B cell (primary cell): ENCODE results near the gene DAG1. TPM values are rescaled to one million over a fixed set of nuclear protein-coding genes. Genes with fewer than 3 reads are reported as not detected.

Experiments
- ATAC-seq: fragments of 200-7000 bp; cut with Tn5 transposase; one replicate; pipeline ENCODE4 v1.10.0; 2021; ENCODE audit warnings: low read depth, mild to moderate bottlenecking, moderate number of reproducible peaks, moderate library complexity
- CTCF ChIA-PET: fragments of 350-600 bp; sonication (Branson Sonifier 250); formaldehyde crosslinking; loops from one replicate; lab custom pipeline; 2021; ENCODE audit warnings: antibody characterized with exemption, inconsistent platforms; lab: Charles Lee
- POLR2A ChIA-PET: fragments of 350-600 bp; sonication (Branson Sonifier 250); formaldehyde crosslinking; loops from one replicate; lab custom pipeline; 2021; ENCODE audit warnings: antibody characterized with exemption; lab: Charles Lee
- DNase-seq: peaks from one replicate; pipeline ENCODE4 v3.0.0; 2013
- H2AFZ ChIP-seq: 2 replicates; pipeline ENCODE4 v1.6.1; 2012; ENCODE audit warnings: mild to moderate bottlenecking, low read depth, low read length; ENCODE audit not compliant: insufficient read depth, poor library complexity, severe bottlenecking
- H3K27ac ChIP-seq, 2 donors: 1 replicate in 1 of 2; 2 replicates in 1 of 2; pipeline ENCODE4 v1.5.1; 2012 to 2013; ENCODE audit warnings: low read length in 2 of 2, mild to moderate bottlenecking in 2 of 2, moderate library complexity in 1 of 2
- H3K27me3 ChIP-seq, 4 experiments: fragments of 200-600 bp in 1 of 4; sonication (generic) in 1 of 4; replicated peaks in 1 of 4; 1 replicate in 2 of 4; 2 replicates in 2 of 4; pipeline versions ENCODE4 v1.6.1 to v1.7.0; 2013 to 2016; ENCODE audit warnings: low read length in 3 of 4, mild to moderate bottlenecking in 2 of 4, mixed read lengths in 1 of 4, moderate library complexity in 1 of 4; ENCODE audit not compliant: insufficient read depth in 4 of 4, control insufficient read depth in 3 of 4; ENCODE audit errors: control extremely low read depth in 1 of 4
- H3K36me3 ChIP-seq, 2 experiments: replicated peaks in 1 of 2; 1 replicate in 1 of 2; 2 replicates in 1 of 2; pipeline versions ENCODE4 v1.6.1 to v1.7.1; 2013; ENCODE audit warnings: low read length in 1 of 2; ENCODE audit not compliant: insufficient read depth in 2 of 2, control insufficient read depth in 1 of 2; ENCODE audit errors: control extremely low read depth in 1 of 2, extremely low read depth in 1 of 2
- H3K4me1 ChIP-seq, 2 donors: fragments of 200-600 bp in 1 of 2; sonication (generic) in 1 of 2; 1 replicate in 1 of 2; 2 replicates in 1 of 2; pipeline versions ENCODE4 v1.5.1 to v1.6.1; 2013 to 2017; ENCODE audit warnings: low read length in 2 of 2; ENCODE audit not compliant: control insufficient read depth in 2 of 2, insufficient read depth in 2 of 2
- H3K4me2 ChIP-seq: replicated peaks from 2 replicates; pipeline ENCODE3; 2012; ENCODE audit warnings: mild to moderate bottlenecking, low read depth, low read length; ENCODE audit not compliant: poor library complexity, severe bottlenecking
- H3K4me3 ChIP-seq, 5 experiments: fragments of 200-600 bp in 1 of 5; sonication (generic) in 1 of 5; 1 replicate in 3 of 5; 2 replicates in 2 of 5; pipeline versions ENCODE4 v1.5.1 to v1.7.0; 2011 to 2016; ENCODE audit warnings: low read length in 4 of 5, mild to moderate bottlenecking in 4 of 5, low read depth in 2 of 5, control low read depth in 1 of 5, moderate library complexity in 1 of 5; ENCODE audit not compliant: insufficient read depth in 1 of 5; ENCODE audit errors: control extremely low read depth in 1 of 5, extremely low read depth in 1 of 5
- H3K79me2 ChIP-seq: fragments of 200-600 bp; sonication (generic); one replicate; pipeline ENCODE4 v1.6.0; 2016; ENCODE audit warnings: low read length; ENCODE audit not compliant: control insufficient read depth, insufficient read depth
- H3K9ac ChIP-seq: fragments of 200-600 bp; sonication (generic); 2 replicates; pipeline ENCODE4 v1.6.1; 2017; ENCODE audit warnings: mild to moderate bottlenecking, low read length, moderate library complexity
- H3K9me3 ChIP-seq, 3 donors: one replicate each; pipeline versions ENCODE4 v1.6.1 to v1.7.1; 2013; ENCODE audit warnings: low read length in 2 of 3; ENCODE audit not compliant: control insufficient read depth in 2 of 3, insufficient read depth in 1 of 3; ENCODE audit errors: control extremely low read depth in 1 of 3
- H4K20me1 ChIP-seq: 2 replicates; pipeline ENCODE4 v1.6.0; 2012; ENCODE audit warnings: mild to moderate bottlenecking, low read length; ENCODE audit not compliant: insufficient read depth, control insufficient read depth, poor library complexity, severe bottlenecking
- H3K27ac Mint-ChIP-seq: one replicate; pipeline ENCODE4 v1.8.0; 2021; ENCODE audit warnings: mixed read lengths
- H3K27me3 Mint-ChIP-seq: one replicate; pipeline ENCODE4 v1.8.0; 2021; ENCODE audit warnings: mixed read lengths
- H3K4me1 Mint-ChIP-seq: one replicate; pipeline ENCODE4 v1.8.0; 2021; ENCODE audit warnings: mixed read lengths
- H3K4me3 Mint-ChIP-seq: one replicate; pipeline ENCODE4 v1.8.0; 2021; ENCODE audit warnings: mixed read lengths
- H3K9me3 Mint-ChIP-seq: one replicate; pipeline ENCODE4 v1.8.0; 2022; ENCODE audit warnings: mixed read lengths; ENCODE audit not compliant: insufficient read depth
- CTCF ChIP-seq: fragments of 200-600 bp; IDR thresholded peaks from one replicate; pipeline ENCODE4 v1.8.0; 2022; ENCODE audit warnings: antibody characterized with exemption, mild to moderate bottlenecking
- EZH2 ChIP-seq: IDR thresholded peaks from 2 replicates; pipeline ENCODE4 v1.6.1; 2012; ENCODE audit warnings: borderline replicate concordance, low read depth, mild to moderate bottlenecking, moderate library complexity, low read length; ENCODE audit not compliant: insufficient read depth, poor library complexity, severe bottlenecking
- WGBS: methylation state at CpG from one replicate; pipeline ENCODE4 v1.1.5; 2013; ENCODE audit warnings: missing lambda C conversion rate; ENCODE audit not compliant: insufficient coverage; 5-methylcytosine and 5-hydroxymethylcytosine counted together
- intact Hi-C: fragments of 100-400 bp; cut with micrococcal nuclease; formaldehyde crosslinking; loops from one replicate; pipeline ENCODE4 v1.10.0; 2022
- polyA plus RNA-seq: library from polyadenylated mRNA; depleted of rRNA; stranded (reverse); fragments of >200 nt; gene quantifications from 2 replicates; pipeline ENCODE4 v1.2.3, GENCODE V29; 2012
- total RNA-seq, 2 donors: library from RNA; stranded (reverse); fragments of 120-200 nt in 1 of 2; gene quantifications; 1 replicate in 1 of 2; 2 replicates in 1 of 2; pipeline versions ENCODE4 v1.2.3 to v1.2.4, GENCODE V29; 2013 to 2022

The DAG1 gene
- total and polyA plus RNA-seq, 2 donors (not counting 1 experiment from before 2014, with no cell fraction given) = 9.6 to 27.2 TPM

GRCh38 chr3:49535971-49536874, 66.2 kb downstream of the DAG1 start:
- H3K4me1 Mint-ChIP-seq = peaks cover 7% of the 10 kb centered on the region
- Histone ChIP-seq H3K9me3 (no peaks in the 10 kb centered on the region), H2AFZ (no peak overlapping the region), H3K4me3 (no peak overlapping the region), H3K4me2 (no peak overlapping the region), H3K27ac (no peak overlapping the region), H3K4me1 (peaks cover 0 to 6% of the 10 kb centered on the region in 2 donors), H3K79me2 (no peaks in the 10 kb centered on the region), H4K20me1 (no peaks in the 10 kb centered on the region), H3K9ac (no peak overlapping the region), H3K27me3 (no peaks in the 10 kb centered on the region), H3K36me3 (peaks cover 0 to 20% of the 10 kb centered on the region in 2 experiments)
- 96% methylated on average over 4 of the region's 7 CpGs for WGBS
- intact Hi-C loops = no loop called here
- ChIA-PET POLR2A (no interaction called here), CTCF (interaction anchor here (1.0 to 7.0 kb wide), 2 partner anchors 135 to 303 kb away, joined by 5 to 161 read pairs; no protein-coding TSS in a partner anchor)
- no peaks in the 10 kb centered on the region for H3K27me3 Mint-ChIP-seq
- no peak for TF ChIP-seq CTCF
- TF ChIP-seq EZH2 = no peak
- H3K9me3 Mint-ChIP-seq = no peaks in the 10 kb centered on the region
- no peak overlapping the region for H3K4me3 Mint-ChIP-seq
- no peak for ATAC-seq
- H3K27ac Mint-ChIP-seq = no peak overlapping the region
- DNase-seq = no peak
